HepG2 (cell line): Measurements from ENCODE around the gene VKORC1L1. TPM values are rescaled to one million over a fixed set of nuclear protein-coding genes. Genes with fewer than 3 reads are reported as not detected.
A peak's percentile ranks its signal among the peaks of the same experiment; 100 is the strongest.

Source experiments
- ATAC-seq: fragments of 200-7000 bp; cut with Tn5 transposase; 3 replicates; pipeline ENCODE4 v1.9.1; 2020; ENCODE audit warnings: mild to moderate bottlenecking, moderate library complexity
- BruUV-seq: library from RNA; stranded (reverse); fragments of 400-500 nt; replicated peaks from 2 replicates; lab custom pipeline; 2021; lab: Mats Ljungman, UMichigan
- CTCF ChIA-PET: fragments of 300-600 bp; formaldehyde crosslinking; extraction: SDS; loops from one replicate; lab custom pipeline; 2021; ENCODE audit warnings: low total read pairs, inconsistent platforms, low intra/inter-chr PET ratio; lab: Yijun Ruan, JAX
- POLR2A ChIA-PET: fragments of 350-600 bp; sonication (Branson Sonifier 250); formaldehyde crosslinking; loops from one replicate; lab custom pipeline; 2020; ENCODE audit warnings: antibody characterized with exemption, inconsistent platforms; lab: Yijun Ruan, JAX
- DNase-seq: peaks from one replicate; pipeline ENCODE4 v3.0.0-alpha.2; 2015; ENCODE audit warnings: low spot score
- FAIRE-seq: peaks from 3 replicates; lab custom pipeline; 2011; peaks lifted over from hg19 to GRCh38; lab: Jason Lieb, UNC
- H2AFZ ChIP-seq: one replicate; pipeline ENCODE4 v1.6.1; 2011; ENCODE audit warnings: low read length, inconsistent platforms
- H3K27ac ChIP-seq: fragments of 300-600 bp; 3 replicates; pipeline ENCODE4 v1.8.0; 2011; ENCODE audit warnings: mixed run types, mild to moderate bottlenecking, mixed read lengths, low read length, inconsistent platforms; ENCODE audit not compliant: insufficient read depth; ENCODE audit errors: extremely low read length
- H3K27me3 ChIP-seq, 2 experiments: fragments of 200-600 bp in 1 of 2; 2 replicates in 1 of 2; 3 replicates in 1 of 2; pipeline versions ENCODE4 v1.6.0 to v1.8.0; 2011; ENCODE audit warnings: low read length in 2 of 2, mild to moderate bottlenecking in 2 of 2, moderate library complexity in 2 of 2, inconsistent platforms in 1 of 2; ENCODE audit not compliant: insufficient read depth in 2 of 2, control insufficient read depth in 1 of 2
- H3K36me3 ChIP-seq, 2 experiments: fragments of 200-600 bp in 1 of 2; replicated peaks in 1 of 2; 2 replicates in 1 of 2; 3 replicates in 1 of 2; pipeline versions ENCODE4 v1.5.1 to v1.8.0; 2011; ENCODE audit warnings: low read length in 2 of 2, inconsistent platforms in 1 of 2; ENCODE audit not compliant: insufficient read depth in 2 of 2, control insufficient read depth in 1 of 2
- H3K4me1 ChIP-seq: 2 replicates; pipeline ENCODE4 v1.5.1; 2012; ENCODE audit warnings: low read length, inconsistent platforms; ENCODE audit not compliant: insufficient read depth
- H3K4me2 ChIP-seq: 2 replicates; pipeline ENCODE4 v1.6.0; 2011; ENCODE audit warnings: low read depth, low read length, inconsistent platforms
- H3K4me3 ChIP-seq, 3 experiments: fragments of 200-600 bp in 1 of 3; sonication (generic), shearing (Covaris generic) in 1 of 3; replicated peaks in 1 of 3; 2 replicates each; pipeline ENCODE4 v1.5.1; 2011 to 2016; ENCODE audit warnings: low read length in 3 of 3, inconsistent platforms in 2 of 3, low read depth in 2 of 3, mild to moderate bottlenecking in 2 of 3, control low read depth in 1 of 3, mixed read lengths in 1 of 3; ENCODE audit not compliant: insufficient read depth in 1 of 3
- H3K79me2 ChIP-seq: one replicate; pipeline ENCODE4 v1.6.1; 2011; ENCODE audit warnings: low read length, inconsistent platforms; ENCODE audit not compliant: insufficient read depth
- H3K9ac ChIP-seq: 2 replicates; pipeline ENCODE4 v1.6.0; 2011; ENCODE audit warnings: mild to moderate bottlenecking, low read depth, low read length, inconsistent platforms; ENCODE audit not compliant: insufficient read depth
- H3K9me3 ChIP-seq: 2 replicates; pipeline ENCODE4 v1.5.1; 2012; ENCODE audit warnings: mild to moderate bottlenecking, low read length
- H4K20me1 ChIP-seq: 2 replicates; pipeline ENCODE4 v1.6.0; 2011; ENCODE audit warnings: inconsistent platforms, mild to moderate bottlenecking, low read length, moderate library complexity; ENCODE audit not compliant: insufficient read depth
- DNMT1 ChIP-seq: sonication (generic); formaldehyde crosslinking; IDR thresholded peaks from 2 replicates; pipeline ENCODE4 v1.5.1; 2020; ENCODE audit warnings: mild to moderate bottlenecking, missing genetic modification reagents
- HOXA3 ChIP-seq: sonication (generic); formaldehyde crosslinking; IDR thresholded peaks from 2 replicates; pipeline ENCODE4 v1.5.0; 2020; ENCODE audit warnings: missing genetic modification reagents
- IRF2 ChIP-seq: IDR thresholded peaks from 2 replicates; pipeline ENCODE4 v1.6.1; 2018; ENCODE audit warnings: missing genetic modification reagents, missing compliant biosample characterization
- KDM4B ChIP-seq: sonication (generic); formaldehyde crosslinking; IDR thresholded peaks from 2 replicates; pipeline ENCODE4 v1.4.0; 2020; ENCODE audit warnings: missing genetic modification reagents
- MAF1 ChIP-seq: sonication (generic); formaldehyde crosslinking; IDR thresholded peaks from 2 replicates; pipeline ENCODE4 v1.5.0; 2020; ENCODE audit warnings: missing genetic modification reagents, borderline replicate concordance
- NR0B2 ChIP-seq: sonication (generic); formaldehyde crosslinking; IDR thresholded peaks from 2 replicates; pipeline ENCODE4 v1.4.0; 2020; ENCODE audit warnings: mild to moderate bottlenecking, missing genetic modification reagents
- STAG1 ChIP-seq: sonication (generic); formaldehyde crosslinking; IDR thresholded peaks from 2 replicates; pipeline ENCODE4 v1.4.0; 2020; ENCODE audit warnings: missing genetic modification reagents
- TRIM22 ChIP-seq: fragments of 450-650 bp; IDR thresholded peaks from 2 replicates; pipeline ENCODE4 v1.6.1; 2017
- ZBTB33 ChIP-seq: sonication (generic); formaldehyde crosslinking; IDR thresholded peaks from 2 replicates; pipeline ENCODE4 v1.4.0; 2020; ENCODE audit warnings: missing genetic modification reagents
- ZFP91 ChIP-seq: sonication (generic); formaldehyde crosslinking; IDR thresholded peaks from 2 replicates; pipeline ENCODE4 v1.9.0; 2022; ENCODE audit warnings: missing genetic modification reagents, mild to moderate bottlenecking, borderline replicate concordance
- ZKSCAN8 ChIP-seq: IDR thresholded peaks from 2 replicates; pipeline ENCODE4 v1.6.1; 2016; ENCODE audit warnings: borderline replicate concordance, missing genetic modification reagents, missing compliant biosample characterization
- ZNF207 ChIP-seq: fragments of 450-650 bp; IDR thresholded peaks from 2 replicates; pipeline ENCODE4 v1.6.1; 2016; ENCODE audit warnings: antibody characterized with exemption, borderline replicate concordance
- ZNF414 ChIP-seq: sonication (generic); formaldehyde crosslinking; IDR thresholded peaks from 2 replicates; pipeline ENCODE4 v1.5.0; 2020; ENCODE audit warnings: missing genetic modification reagents
- WGBS: methylation state at CpG from one replicate; pipeline ENCODE4 v1.1.6; 2017; ENCODE audit warnings: low lambda C conversion rate; 5-methylcytosine and 5-hydroxymethylcytosine counted together
- in situ Hi-C: cut with HindIII; loops from 2 replicates; pipeline ENCODE4 v1.10.0; 2017; ENCODE audit warnings: low pct_unique_long_range_greater_than_20kb; ENCODE audit not compliant: extremely low pct_ligation_motif_present
- intact Hi-C: fragments of 100-400 bp; cut with micrococcal nuclease; formaldehyde crosslinking; loops from one replicate; pipeline ENCODE4 v1.10.0; 2022; ENCODE audit not compliant: unreplicated experiment
- polyA plus RNA-seq, 8 experiments: library from polyadenylated mRNA; depleted of rRNA in 3 of 8; stranded (reverse) in 7 of 8; unstranded in 1 of 8; fragments of >200 nt; fragmentation: Illumina TruSeq in 4 of 8; extraction: Trizol in 4 of 8; gene quantifications; 2 replicates each; pipeline versions ENCODE4 v1.2.1 to v1.2.3, GENCODE V29; 2011 to 2016; ENCODE audit warnings: low read depth in 4 of 8, missing spikeins in 1 of 8, mixed read lengths in 1 of 8; ENCODE audit not compliant: insufficient read depth in 1 of 8
- total RNA-seq, 5 experiments: library from RNA; depleted of rRNA; stranded (reverse); fragments of >200 nt; fragmentation: Illumina TruSeq; extraction: Trizol; gene quantifications; 2 replicates each; pipeline ENCODE4 v1.2.3, GENCODE V29; 2016; ENCODE audit warnings: low read depth in 1 of 5

Gene VKORC1L1
- total and polyA plus RNA-seq, 2 of the 13 experiments (the other 11 are each of a cell fraction or from before 2014, with no cell fraction given): 13.9 to 16.5 TPM

- DNase-seq: peak; percentile 78
- Histone ChIP-seq H3K9ac (peak within 1 kb of the TSS; percentile 92), H2AFZ (peak within 1 kb of the TSS; percentile 83), H3K4me3 (peak within 1 kb of the TSS; percentile 55 to 86 (median 78)), H3K27me3 (no peaks in the 10 kb centered on the region), H3K4me2 (peak within 1 kb of the TSS; percentile 87), H3K9me3 (no peaks in the 10 kb centered on the region), H4K20me1 (no peaks in the 10 kb centered on the region), H3K79me2 (peaks cover 8% of the 10 kb centered on the region), H3K4me1 (peaks cover 34% of the 10 kb centered on the region), H3K36me3 (peaks cover 0 to 10% of the 10 kb centered on the region in 2 experiments; a peak in 3 of 5 replicates), H3K27ac (peak within 1 kb of the TSS; percentile 73)
- in situ Hi-C loops: no loop called here
- ChIA-PET CTCF (no interaction called here), POLR2A (interaction anchor here (0.5 kb wide), 1 partner anchor 136 kb away, joined by 4 read pairs; no protein-coding TSS in a partner anchor)
- BruUV-seq: no TSS peak
- peak; percentile 94 for ATAC-seq
- 3% methylated on average over 15 of the region's 62 CpGs for WGBS
- FAIRE-seq: no peak
- intact Hi-C loops: no loop called here
- TF ChIP-seq ZNF414 (CRISPR knock-in tag): peak; percentile 98
- no peak for TF ChIP-seq TRIM22
- TF ChIP-seq DNMT1: no peak
- peak; percentile 95; the same call in 1 of the 2 replicates for TF ChIP-seq ZFP91 (CRISPR knock-in tag)
- peak; percentile 99 for TF ChIP-seq HOXA3 (CRISPR knock-in tag)
- 0 out of 2 replicates have a peak, but pooled peaks have one; percentile 49 for TF ChIP-seq NR0B2
- TF ChIP-seq MAF1 (CRISPR knock-in tag): 0 out of 2 replicates have a peak, but pooled peaks have one; percentile 27
- 0 out of 2 replicates have a peak, but pooled peaks have one; percentile 26 for TF ChIP-seq KDM4B
- TF ChIP-seq ZBTB33 (CRISPR knock-in tag): peak; percentile 53; the same call in 1 of the 2 replicates
- peak; percentile 65; the same call in 1 of the 2 replicates for TF ChIP-seq ZKSCAN8 (CRISPR knock-in tag)
- no peak for TF ChIP-seq ZNF207
- peak; percentile 94 for TF ChIP-seq IRF2 (CRISPR knock-in tag)
- TF ChIP-seq STAG1 (CRISPR knock-in tag): no peak; the same call in 1 of the 2 replicates
Observed at GRCh38 chr7:65981965-65982792, 109.3 kb downstream of the VKORC1L1 start, which contains the start of gene GUSB. Gene GUSB, minus strand, starts transcription at chr7:65982213. Its CDS starts 30 bp downstream, at chr7:65982183.
